ENCODE results near the gene PLEKHB1. TPM values are rescaled to one million over a fixed set of nuclear protein-coding genes. Genes with fewer than 3 reads are reported as not detected.

Gene PLEKHB1
- total RNA-seq, 1 donor from 2014 or later, result 30.5 TPM

- H3K4me3 ChIP-seq, result no peak overlapping the region
- no peak for DNase-seq
- H3K27me3 ChIP-seq, result no peaks in the 10 kb centered on the region
- H3K9me3 ChIP-seq, result no peaks in the 10 kb centered on the region
- no peaks in the 10 kb centered on the region for H3K36me3 ChIP-seq
- TF ChIP-seq CTCF (IDR thresholded peaks at IDR 0.05), result no peak
- ATAC-seq, result no peak
- H3K27ac ChIP-seq, result no peak overlapping the region
- H3K4me1 ChIP-seq, result no peaks in the 10 kb centered on the region
- intact Hi-C loops (cut with DNase I), result no loop called here
Measured at GRCh38 chr11:73614591-73614990, 31.8 kb upstream of the PLEKHB1 start.

- H3K27ac ChIP-seq, result peak overlapping the region; percentile 0
Measured at GRCh38 chr11:73622926-73623593, 23.3 kb upstream of the PLEKHB1 start.

GRCh38 chr11:73623686-73624085 is 22.7 kb upstream of the PLEKHB1 start:
- intact Hi-C loops (cut with DNase I), result no loop called here
- TF ChIP-seq CTCF (IDR thresholded peaks at IDR 0.05), result no peak
- Histone ChIP-seq H3K27me3 (no peaks in the 10 kb centered on the region), H3K36me3 (no peaks in the 10 kb centered on the region), H3K4me3 (no peak overlapping the region), H3K9me3 (no peaks in the 10 kb centered on the region), H3K4me1 (peaks cover 4% of the 10 kb centered on the region), H3K27ac (peak overlapping the region; percentile 0)
- DNase-seq, result no peak
- ATAC-seq, result peak; percentile 83

More at GRCh38 chr11:73622926-73623593, 23.3 kb upstream of the PLEKHB1 start:
- Histone ChIP-seq H3K4me3 (no peak overlapping the region), H3K27me3 (no peaks in the 10 kb centered on the region), H3K4me1 (peaks cover 4% of the 10 kb centered on the region), H3K9me3 (no peaks in the 10 kb centered on the region), H3K36me3 (no peaks in the 10 kb centered on the region)
- intact Hi-C loops (cut with DNase I), result no loop called here
- ATAC-seq (no peak), DNase-seq (no peak)
- TF ChIP-seq CTCF (IDR thresholded peaks at IDR 0.05), result no peak

- peak; percentile 93 for ATAC-seq
- no peaks in the 10 kb centered on the region for H3K36me3 ChIP-seq
Measured at GRCh38 chr11:73625696-73626318, 20.6 kb upstream of the PLEKHB1 start.

GRCh38 chr11:73629907-73630306 is 16.5 kb upstream of the PLEKHB1 start:
- intact Hi-C loops (cut with DNase I), result no loop called here
- Histone ChIP-seq H3K27ac (no peak overlapping the region), H3K4me1 (peaks cover 4% of the 10 kb centered on the region), H3K36me3 (no peaks in the 10 kb centered on the region), H3K4me3 (no peak overlapping the region), H3K27me3 (no peaks in the 10 kb centered on the region), H3K9me3 (no peaks in the 10 kb centered on the region)
- no peak for ATAC-seq
- no peak for TF ChIP-seq CTCF (IDR thresholded peaks at IDR 0.05)
- DNase-seq, result no peak

More at GRCh38 chr11:73625696-73626318, 20.6 kb upstream of the PLEKHB1 start:
- no peaks in the 10 kb centered on the region for H3K9me3 ChIP-seq
- peak; percentile 70 for DNase-seq
- intact Hi-C loops (cut with DNase I), result no loop called here
- no peak overlapping the region for H3K27ac ChIP-seq
- H3K4me1 ChIP-seq, result peaks cover 4% of the 10 kb centered on the region
- TF ChIP-seq CTCF (IDR thresholded peaks at IDR 0.05), result peak; percentile 91
- H3K4me3 ChIP-seq, result no peak overlapping the region
- no peaks in the 10 kb centered on the region for H3K27me3 ChIP-seq
